ENCODE data around the gene CYB561D1. TPM values are rescaled to one million over a fixed set of nuclear protein-coding genes. Genes with fewer than 3 reads are reported as not detected.

The CYB561D1 gene
- total RNA-seq, 2 donors from 2014 or later = 21.0 to 23.5 TPM

DNA sequence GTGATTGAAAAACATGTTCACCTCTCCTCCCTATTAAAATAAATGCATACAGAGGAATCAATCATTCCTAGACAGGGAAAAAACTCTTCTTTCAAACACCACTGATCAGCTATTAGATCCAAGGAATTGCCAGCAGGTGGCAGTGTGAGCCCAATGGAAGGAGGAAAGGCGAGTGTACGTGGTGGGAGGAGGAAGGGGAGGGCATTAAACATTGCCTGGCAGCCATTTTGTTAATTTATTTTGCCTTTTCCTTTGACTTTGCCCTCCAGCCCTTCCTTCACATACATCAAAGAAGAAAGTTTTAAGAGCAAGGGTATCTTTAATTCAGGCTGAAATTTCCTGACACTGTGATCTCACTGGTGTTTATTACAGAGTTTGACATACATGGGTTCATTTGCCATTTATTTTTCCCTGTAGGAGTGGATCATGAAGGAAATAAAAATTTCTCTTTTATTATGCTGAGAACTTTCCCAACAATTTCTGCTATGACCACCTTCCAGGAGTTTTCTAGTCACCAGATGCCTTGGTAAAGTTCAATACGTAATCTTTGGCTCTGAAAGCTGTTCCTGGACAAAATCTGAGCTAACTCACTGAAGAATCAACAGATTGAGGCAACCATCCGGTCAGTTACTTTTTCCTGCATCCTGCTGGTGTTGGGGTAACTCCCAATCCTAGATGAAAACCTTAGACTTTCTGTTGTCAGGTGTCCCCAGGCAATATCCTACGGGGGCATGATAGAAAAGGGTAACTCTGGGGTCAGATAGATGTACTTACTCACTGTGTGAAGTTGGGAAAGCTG lies 52.6 kb downstream of the CYB561D1 start:
- H3K9me3 ChIP-seq (ENCODE audit: control insufficient read depth, low read length, poor library complexity, severe bottlenecking) = no peaks in the 10 kb centered on the region
- DNase-seq = peak; percentile 71 to 88 (median 73)
- Mint-ChIP-seq H3K27me3 (no peaks in the 10 kb centered on the region), H3K4me1 (peaks cover 30% of the 10 kb centered on the region), H3K4me3 (peak overlapping the region; percentile 100), H3K27ac (peak overlapping the region; percentile 99), H3K36me3 (ENCODE audit: low read depth) (peaks cover 8% of the 10 kb centered on the region)
- peak; percentile 56 for ATAC-seq

DNA sequence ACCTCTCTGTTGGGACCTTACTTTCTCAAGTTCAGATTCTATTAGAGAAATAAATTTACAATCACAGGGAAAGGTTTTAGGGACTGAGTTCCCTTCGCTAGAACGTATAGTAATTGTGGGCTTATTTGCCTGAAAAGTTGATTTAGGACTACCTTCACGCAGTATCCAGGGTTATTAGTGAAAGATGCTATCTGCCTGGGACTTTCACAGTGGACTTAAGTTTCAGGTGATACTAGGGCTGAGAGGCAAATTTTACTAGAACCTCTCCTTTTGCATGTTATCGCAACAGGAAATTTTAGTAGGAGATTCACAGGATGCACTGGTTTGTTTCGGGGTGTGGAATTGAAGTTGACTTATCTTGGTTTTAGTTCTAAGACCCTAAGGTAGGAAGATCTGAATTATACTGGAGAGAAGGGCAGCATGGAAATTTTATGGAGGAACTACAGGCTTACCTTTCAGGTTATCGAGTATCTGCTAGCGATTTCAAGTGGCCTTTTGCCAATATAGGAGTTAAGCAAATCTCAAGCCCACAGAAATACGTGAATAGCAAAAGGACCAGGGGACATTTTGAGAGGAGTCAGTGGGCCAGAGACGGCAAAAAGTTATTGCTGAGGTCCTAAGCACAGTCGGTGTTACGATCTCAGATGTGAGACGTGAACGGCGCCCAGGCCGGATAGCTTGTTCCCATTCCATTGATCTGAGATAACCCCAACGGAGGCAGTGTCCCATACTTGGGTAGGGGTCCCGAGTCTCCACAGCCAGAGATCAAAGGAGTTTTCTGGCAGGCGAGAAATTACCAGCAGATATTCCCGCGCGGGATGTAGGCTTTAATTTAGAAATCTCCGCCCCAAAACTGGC lies 53.8 kb downstream of the CYB561D1 start:
- H3K36me3 Mint-ChIP-seq (ENCODE audit: low read depth) = peaks cover 8% of the 10 kb centered on the region
- H3K4me1 Mint-ChIP-seq = peaks cover 30% of the 10 kb centered on the region
- H3K4me3 Mint-ChIP-seq = peak overlapping the region; percentile 100
- no peaks in the 10 kb centered on the region for H3K27me3 Mint-ChIP-seq
- peak overlapping the region; percentile 99 for H3K27ac Mint-ChIP-seq
- ATAC-seq (peak; percentile 10), DNase-seq (no peak)
- H3K9me3 ChIP-seq (ENCODE audit: control insufficient read depth, low read length, poor library complexity, severe bottlenecking) = no peaks in the 10 kb centered on the region

DNA sequence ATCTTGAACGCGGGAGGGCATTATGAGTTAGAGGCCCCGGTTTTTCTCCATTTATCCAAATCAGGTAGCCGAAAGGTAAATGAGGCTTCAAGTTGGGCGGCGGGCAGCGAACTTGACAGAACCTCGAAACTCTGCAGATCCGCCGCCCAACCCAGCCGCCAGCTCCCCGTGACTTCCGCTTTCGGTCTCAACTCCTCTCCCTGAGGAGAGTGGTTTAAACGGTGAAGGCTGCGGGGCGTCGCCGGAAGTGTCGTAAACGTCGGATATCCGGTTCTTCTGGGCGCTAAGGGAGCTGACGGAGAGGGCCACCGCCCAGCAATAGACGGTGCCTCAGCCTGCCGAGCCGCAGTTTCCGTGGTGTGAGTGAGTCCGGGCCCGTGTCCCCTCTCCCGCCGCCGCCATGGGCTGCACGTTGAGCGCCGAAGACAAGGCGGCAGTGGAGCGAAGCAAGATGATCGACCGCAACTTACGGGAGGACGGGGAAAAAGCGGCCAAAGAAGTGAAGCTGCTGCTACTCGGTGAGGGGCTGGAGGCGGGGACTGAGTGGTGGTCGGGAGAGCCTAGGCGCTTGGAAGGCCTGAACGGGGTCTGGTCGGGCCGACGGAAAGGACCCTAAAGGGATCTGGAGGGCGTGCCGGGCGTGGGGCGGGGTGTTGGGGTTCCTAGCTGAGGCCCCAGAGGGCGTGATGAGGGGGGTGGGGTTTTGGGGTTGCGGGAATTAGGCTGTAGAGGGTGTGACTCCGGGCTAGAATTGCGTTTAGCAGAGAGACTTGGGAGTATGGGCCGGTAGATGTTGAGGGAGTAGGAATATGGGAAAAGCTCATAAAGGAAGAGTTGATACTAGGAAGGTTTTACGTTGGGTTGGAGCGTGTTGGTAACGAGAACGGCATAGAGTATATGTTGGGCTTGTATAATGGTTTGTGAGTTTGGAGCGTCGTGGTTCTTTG lies 54.7 kb downstream of the CYB561D1 start, which contains the start of gene GNAI3:
TSS of gene GNAI3 (plus strand) at position 295 of the 947 bp plus-strand sequence. CDS start at position 401, 106 bp downstream.
- Mint-ChIP-seq H3K4me3 (peak within 1 kb of the TSS; percentile 100), H3K4me1 (peaks cover 33% of the 10 kb centered on the region), H3K36me3 (ENCODE audit: low read depth) (peaks cover 8% of the 10 kb centered on the region), H3K27ac (peak within 1 kb of the TSS; percentile 99), H3K27me3 (no peaks in the 10 kb centered on the region)
- no peaks in the 10 kb centered on the region for H3K9me3 ChIP-seq (ENCODE audit: control insufficient read depth, low read length, poor library complexity, severe bottlenecking)
- DNase-seq = peak; percentile 86 to 92 (median 87)
- peak; percentile 92 for ATAC-seq

Other genes with a start within 250 kb of the CYB561D1 start
- gene CELSR2, start 244.6 kb upstream of the CYB561D1 start, total RNA-seq = 1 to 10 TPM; 3.2 to 3.3 TPM
- 1 to 10 TPM; 1.2 to 1.7 TPM for gene PSRC1, start 210.9 kb upstream of the CYB561D1 start, total RNA-seq
- not detected for gene MYBPHL, start 187.1 kb upstream of the CYB561D1 start, total RNA-seq
- 1 to 10 TPM in 1 of 2 donors, under 1 TPM in 1; 0.57 to 2.6 TPM for gene SORT1, start 96.2 kb upstream of the CYB561D1 start, total RNA-seq
- 10 to 100 TPM; 48.6 to 53.1 TPM for gene PSMA5, start 67.6 kb upstream of the CYB561D1 start, total RNA-seq
- gene SYPL2, start 27.5 kb upstream of the CYB561D1 start, total RNA-seq = not detected
- gene ATXN7L2, start 10.2 kb upstream of the CYB561D1 start, total RNA-seq = 10 to 100 TPM; 14.3 to 16.0 TPM
- 1 to 10 TPM; 6.2 to 8.0 TPM for gene AMIGO1, start 15.6 kb downstream of the CYB561D1 start, total RNA-seq
- under 1 TPM; 0.20 to 0.65 TPM for gene GPR61, start 45.8 kb downstream of the CYB561D1 start, total RNA-seq
- gene GNAI3, start 54.5 kb downstream of the CYB561D1 start, total RNA-seq = 1 to 10 TPM; 7.8 to 8.8 TPM
- gene GNAT2, start 125.5 kb downstream of the CYB561D1 start, total RNA-seq = not detected
- 100 to 1,000 TPM; 471 to 552 TPM for gene AMPD2, start 125.7 kb downstream of the CYB561D1 start, total RNA-seq
- gene GSTM4, start 162.0 kb downstream of the CYB561D1 start, total RNA-seq = 10 to 100 TPM; 17.0 to 18.0 TPM
- 100 to 1,000 TPM in 1 of 2 donors, 10 to 100 TPM in 1; 44.0 to 117 TPM for gene GSTM2, start 174.0 kb downstream of the CYB561D1 start, total RNA-seq
- 10 to 100 TPM in 1 of 2 donors, not detected in 1; 34.5 TPM for gene GSTM1, start 193.7 kb downstream of the CYB561D1 start, total RNA-seq
- under 1 TPM in 1 of 2 donors, not detected in 1; 0.60 TPM for gene GSTM5, start 218.2 kb downstream of the CYB561D1 start, total RNA-seq
- gene GSTM3, start 246.9 kb downstream of the CYB561D1 start, total RNA-seq = 1 to 10 TPM; 5.6 to 7.8 TPM